Neural progenitor cell (in vitro differentiated cells): Measurements from ENCODE around the gene DNAAF5.

Experiments used
- EZH2phosphoT487 ChIP-seq: fragments of 200-600 bp; sonication (generic); IDR thresholded peaks from 2 replicates; pipeline ENCODE4 v1.6.1; 2017; ENCODE audit warnings: antibody characterized with exemption
- TF ChIP-seq, protein P1 (sequence below): fragments of 200-600 bp; sonication (generic); IDR thresholded peaks from 2 replicates; pipeline ENCODE4 v1.5.1; 2017; ENCODE audit warnings: antibody characterized with exemption, mild to moderate bottlenecking

GRCh38 chr7:833601-834258, 107.2 kb downstream of the DNAAF5 start:
- TF ChIP-seq, protein P1, sequence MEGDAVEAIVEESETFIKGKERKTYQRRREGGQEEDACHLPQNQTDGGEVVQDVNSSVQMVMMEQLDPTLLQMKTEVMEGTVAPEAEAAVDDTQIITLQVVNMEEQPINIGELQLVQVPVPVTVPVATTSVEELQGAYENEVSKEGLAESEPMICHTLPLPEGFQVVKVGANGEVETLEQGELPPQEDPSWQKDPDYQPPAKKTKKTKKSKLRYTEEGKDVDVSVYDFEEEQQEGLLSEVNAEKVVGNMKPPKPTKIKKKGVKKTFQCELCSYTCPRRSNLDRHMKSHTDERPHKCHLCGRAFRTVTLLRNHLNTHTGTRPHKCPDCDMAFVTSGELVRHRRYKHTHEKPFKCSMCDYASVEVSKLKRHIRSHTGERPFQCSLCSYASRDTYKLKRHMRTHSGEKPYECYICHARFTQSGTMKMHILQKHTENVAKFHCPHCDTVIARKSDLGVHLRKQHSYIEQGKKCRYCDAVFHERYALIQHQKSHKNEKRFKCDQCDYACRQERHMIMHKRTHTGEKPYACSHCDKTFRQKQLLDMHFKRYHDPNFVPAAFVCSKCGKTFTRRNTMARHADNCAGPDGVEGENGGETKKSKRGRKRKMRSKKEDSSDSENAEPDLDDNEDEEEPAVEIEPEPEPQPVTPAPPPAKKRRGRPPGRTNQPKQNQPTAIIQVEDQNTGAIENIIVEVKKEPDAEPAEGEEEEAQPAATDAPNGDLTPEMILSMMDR = no peak
- TF ChIP-seq EZH2phosphoT487 = no peak
